ENCODE data around the gene HECW1.

The HECW1 gene

DNA sequence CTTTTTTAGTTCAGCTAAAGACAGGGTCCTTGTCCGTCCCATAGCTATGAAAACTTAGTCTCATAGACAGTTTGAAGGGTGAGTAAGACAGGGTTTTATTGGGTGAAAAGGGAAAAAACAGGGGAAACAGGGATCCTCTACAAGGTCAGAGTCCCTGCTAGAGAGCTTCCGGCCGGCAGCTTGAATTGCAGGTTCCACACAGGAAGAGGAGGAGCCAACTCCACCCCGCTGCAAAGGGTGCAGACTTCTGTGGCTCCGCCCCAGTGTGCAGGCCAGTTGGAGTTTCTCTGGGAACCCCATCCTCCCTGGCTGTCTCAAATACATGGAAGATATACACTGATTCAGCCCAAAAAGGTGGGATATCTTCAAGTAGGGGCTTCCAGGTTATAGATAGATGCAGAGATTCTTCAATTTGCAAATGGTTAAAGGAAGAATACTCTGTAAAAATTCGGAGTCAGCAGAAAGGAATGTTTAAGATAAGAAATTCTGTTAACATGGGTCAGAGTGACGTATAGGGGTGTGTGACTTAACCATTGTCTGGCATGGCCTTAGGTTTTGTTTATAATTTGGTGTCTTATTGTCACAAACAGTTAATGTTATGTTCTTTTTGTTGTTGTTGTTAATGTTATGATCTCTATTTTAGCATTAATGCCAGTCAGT is 34.6 kb upstream of the HECW1 start:
- Histone ChIP-seq H3K27me3 (ENCODE audit: insufficient read depth, low read length, poor library complexity, severe bottlenecking) (no peaks in the 10 kb centered on the region), H3K4me1 (ENCODE audit: insufficient read depth, low read length, poor library complexity, severe bottlenecking) (no peaks in the 10 kb centered on the region), H2AFZ (ENCODE audit: low read length) (no peak overlapping the region), H3K36me3 (ENCODE audit: insufficient read depth, low read length) (no peaks in the 10 kb centered on the region), H3F3A (ENCODE audit: low read depth) (no peaks in the 10 kb centered on the region), H3K9me3 (ENCODE audit: insufficient read depth, low read depth, low read length) (no peaks in the 10 kb centered on the region), H3K9me2 (replicated peaks; ENCODE audit: low read depth, low read length) (no peaks in the 10 kb centered on the region), H3K79me2 (ENCODE audit: insufficient read depth, low read length) (no peaks in the 10 kb centered on the region), H3K4me3 (ENCODE audit: low read length, poor library complexity, severe bottlenecking) (no peak overlapping the region), H4K20me1 (ENCODE audit: insufficient read depth, low read length, poor library complexity, severe bottlenecking) (no peaks in the 10 kb centered on the region), H3K4me2 (ENCODE audit: low read depth, low read length, poor library complexity, severe bottlenecking) (no peak overlapping the region), H3K9ac (ENCODE audit: low read depth, low read length, poor library complexity, severe bottlenecking) (no peak overlapping the region)
- TF ChIP-seq EZH2phosphoT487 (IDR thresholded peaks at IDR 0.05; ENCODE audit: borderline replicate concordance) = no peak
- TF ChIP-seq, protein P1, sequence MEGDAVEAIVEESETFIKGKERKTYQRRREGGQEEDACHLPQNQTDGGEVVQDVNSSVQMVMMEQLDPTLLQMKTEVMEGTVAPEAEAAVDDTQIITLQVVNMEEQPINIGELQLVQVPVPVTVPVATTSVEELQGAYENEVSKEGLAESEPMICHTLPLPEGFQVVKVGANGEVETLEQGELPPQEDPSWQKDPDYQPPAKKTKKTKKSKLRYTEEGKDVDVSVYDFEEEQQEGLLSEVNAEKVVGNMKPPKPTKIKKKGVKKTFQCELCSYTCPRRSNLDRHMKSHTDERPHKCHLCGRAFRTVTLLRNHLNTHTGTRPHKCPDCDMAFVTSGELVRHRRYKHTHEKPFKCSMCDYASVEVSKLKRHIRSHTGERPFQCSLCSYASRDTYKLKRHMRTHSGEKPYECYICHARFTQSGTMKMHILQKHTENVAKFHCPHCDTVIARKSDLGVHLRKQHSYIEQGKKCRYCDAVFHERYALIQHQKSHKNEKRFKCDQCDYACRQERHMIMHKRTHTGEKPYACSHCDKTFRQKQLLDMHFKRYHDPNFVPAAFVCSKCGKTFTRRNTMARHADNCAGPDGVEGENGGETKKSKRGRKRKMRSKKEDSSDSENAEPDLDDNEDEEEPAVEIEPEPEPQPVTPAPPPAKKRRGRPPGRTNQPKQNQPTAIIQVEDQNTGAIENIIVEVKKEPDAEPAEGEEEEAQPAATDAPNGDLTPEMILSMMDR (conservative IDR thresholded peaks at IDR 0.05; ENCODE audit: low read length) = no peak

GRCh38 chr7:43078794-43079193 is 33.7 kb upstream of the HECW1 start:
- TF ChIP-seq, protein P1 (conservative IDR thresholded peaks at IDR 0.05; ENCODE audit: low read length) = no peak
- H3F3A ChIP-seq (ENCODE audit: low read depth) = no peaks in the 10 kb centered on the region
- no peaks in the 10 kb centered on the region for H4K20me1 ChIP-seq (ENCODE audit: insufficient read depth, low read length, poor library complexity, severe bottlenecking)
- H3K4me1 ChIP-seq (ENCODE audit: insufficient read depth, low read length, poor library complexity, severe bottlenecking) = no peaks in the 10 kb centered on the region
- no peak overlapping the region for H3K4me2 ChIP-seq (ENCODE audit: low read depth, low read length, poor library complexity, severe bottlenecking)
- no peaks in the 10 kb centered on the region for H3K27me3 ChIP-seq (ENCODE audit: insufficient read depth, low read length, poor library complexity, severe bottlenecking)
- no peaks in the 10 kb centered on the region for H3K79me2 ChIP-seq (ENCODE audit: insufficient read depth, low read length)
- H3K4me3 ChIP-seq (ENCODE audit: low read length, poor library complexity, severe bottlenecking) = no peak overlapping the region
- H3K36me3 ChIP-seq (ENCODE audit: insufficient read depth, low read length) = no peaks in the 10 kb centered on the region
- no peak overlapping the region for H2AFZ ChIP-seq (ENCODE audit: low read length)
- no peak overlapping the region for H3K9ac ChIP-seq (ENCODE audit: low read depth, low read length, poor library complexity, severe bottlenecking)
- no peaks in the 10 kb centered on the region for H3K9me3 ChIP-seq (ENCODE audit: insufficient read depth, low read depth, low read length)
- H3K9me2 ChIP-seq (replicated peaks; ENCODE audit: low read depth, low read length) = no peaks in the 10 kb centered on the region

DNA sequence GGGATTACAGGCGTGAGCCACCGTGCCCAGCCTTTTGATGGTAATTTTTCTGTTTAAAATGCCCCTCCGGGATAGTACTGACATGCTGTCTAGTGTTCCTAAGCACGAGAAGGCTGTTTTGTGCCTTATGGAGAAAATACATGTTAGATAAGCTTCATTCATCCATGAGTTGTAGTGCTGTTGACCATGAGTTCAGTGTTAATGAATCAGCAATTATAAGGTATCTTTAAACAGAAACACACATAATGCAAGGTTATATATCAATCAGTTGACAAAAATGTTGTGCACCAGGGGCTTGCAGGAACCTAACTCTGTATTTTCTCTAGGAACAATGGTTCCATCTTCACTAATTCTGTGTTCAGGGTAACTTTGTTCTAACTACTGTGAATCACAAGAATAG is 30.8 kb upstream of the HECW1 start:
- no peaks in the 10 kb centered on the region for H4K20me1 ChIP-seq (ENCODE audit: insufficient read depth, low read length, poor library complexity, severe bottlenecking)
- H3K4me1 ChIP-seq (ENCODE audit: insufficient read depth, low read length, poor library complexity, severe bottlenecking) = no peaks in the 10 kb centered on the region
- no peak overlapping the region for H3K4me2 ChIP-seq (ENCODE audit: low read depth, low read length, poor library complexity, severe bottlenecking)
- no peak overlapping the region for H3K4me3 ChIP-seq (ENCODE audit: low read length, poor library complexity, severe bottlenecking)
- no peaks in the 10 kb centered on the region for H3K9me3 ChIP-seq (ENCODE audit: insufficient read depth, low read depth, low read length)
- H3K36me3 ChIP-seq (ENCODE audit: insufficient read depth, low read length) = no peaks in the 10 kb centered on the region
- TF ChIP-seq, protein P1 (conservative IDR thresholded peaks at IDR 0.05; ENCODE audit: low read length) = no peak
- no peak for TF ChIP-seq EZH2phosphoT487 (IDR thresholded peaks at IDR 0.05; ENCODE audit: borderline replicate concordance)
- H3K79me2 ChIP-seq (ENCODE audit: insufficient read depth, low read length) = no peaks in the 10 kb centered on the region
- no peak overlapping the region for H3K9ac ChIP-seq (ENCODE audit: low read depth, low read length, poor library complexity, severe bottlenecking)
- no peaks in the 10 kb centered on the region for H3K9me2 ChIP-seq (replicated peaks; ENCODE audit: low read depth, low read length)
- H2AFZ ChIP-seq (ENCODE audit: low read length) = no peak overlapping the region
- no peaks in the 10 kb centered on the region for H3K27me3 ChIP-seq (ENCODE audit: insufficient read depth, low read length, poor library complexity, severe bottlenecking)
- H3F3A ChIP-seq (ENCODE audit: low read depth) = no peaks in the 10 kb centered on the region
